PC-3 (cell line): ENCODE data around the gene TAL2. TPM values are rescaled to one million over a fixed set of nuclear protein-coding genes. Genes with fewer than 3 reads are reported as not detected.

ENCODE experiments used
- ATAC-seq: fragments of 200-7000 bp; cut with Tn5 transposase; 2 replicates; pipeline ENCODE4 v1.9.1; 2020; ENCODE audit warnings: mild to moderate bottlenecking, moderate library complexity
- BruUV-seq: library from RNA; stranded (reverse); fragments of 400-500 nt; replicated peaks from 2 replicates; lab custom pipeline; 2021; lab: Mats Ljungman, UMichigan
- CTCF ChIA-PET: fragments of 300-600 bp; sonication (Branson Sonifier 250); formaldehyde crosslinking; loops from one replicate; lab custom pipeline; 2022; ENCODE audit warnings: antibody characterized with exemption; lab: Charles Lee
- POLR2A ChIA-PET: fragments of 300-600 bp; sonication (Branson Sonifier 250); formaldehyde crosslinking; loops from one replicate; lab custom pipeline; 2022; ENCODE audit warnings: antibody characterized with exemption; ENCODE audit not compliant: unreplicated experiment; lab: Charles Lee
- DNase-seq: peaks from one replicate; pipeline ENCODE4 v3.0.0-alpha.2; 2015
- H2AFZ ChIP-seq: fragments of 300-600 bp; sonication (generic); 2 replicates; pipeline ENCODE4 v1.6.0; 2016; ENCODE audit warnings: antibody characterized with exemption, low read length
- H3F3A ChIP-seq: fragments of 300-600 bp; sonication (generic); one replicate; pipeline ENCODE4 v1.6.0; 2017; ENCODE audit warnings: antibody characterized with exemption, low read length, control low read depth, mild to moderate bottlenecking; ENCODE audit not compliant: unreplicated experiment
- H3K27ac ChIP-seq: fragments of 300-600 bp; sonication (generic); 2 replicates; pipeline ENCODE4 v1.5.1; 2016; ENCODE audit warnings: mild to moderate bottlenecking, low read length
- H3K27me3 ChIP-seq: fragments of 300-600 bp; sonication (generic); 2 replicates; pipeline ENCODE4 v1.6.1; 2016; ENCODE audit warnings: low read length, mixed read lengths
- H3K36me3 ChIP-seq: fragments of 300-600 bp; sonication (generic); 2 replicates; pipeline ENCODE4 v1.6.1; 2016; ENCODE audit warnings: low read depth, mixed run types, low read length, mixed read lengths
- H3K4me1 ChIP-seq: fragments of 300-600 bp; sonication (generic); 2 replicates; pipeline ENCODE4 v1.5.1; 2016; ENCODE audit warnings: low read length; ENCODE audit not compliant: insufficient read depth
- H3K4me2 ChIP-seq: fragments of 300-600 bp; sonication (generic); 2 replicates; pipeline ENCODE4 v1.6.0; 2016; ENCODE audit warnings: low read length
- H3K4me3 ChIP-seq: fragments of 300-600 bp; sonication (generic); 2 replicates; pipeline ENCODE4 v1.5.1; 2016; ENCODE audit warnings: mild to moderate bottlenecking, low read length, mixed read lengths
- H3K79me2 ChIP-seq: fragments of 300-600 bp; sonication (generic); 2 replicates; pipeline ENCODE4 v1.6.1; 2017; ENCODE audit warnings: low read length, mixed read lengths
- H3K9ac ChIP-seq: fragments of 300-600 bp; sonication (generic); 2 replicates; pipeline ENCODE4 v1.6.0; 2016; ENCODE audit warnings: mild to moderate bottlenecking, low read length
- H3K9me2 ChIP-seq: fragments of 300-600 bp; sonication (generic); replicated peaks from 2 replicates; pipeline ENCODE4 v1.6.1; 2016; ENCODE audit warnings: mixed run types, low read length, mixed read lengths
- H3K9me3 ChIP-seq: fragments of 300-600 bp; sonication (generic); 2 replicates; pipeline ENCODE4 v1.6.1; 2016; ENCODE audit warnings: low read length, mixed read lengths
- H4K20me1 ChIP-seq: fragments of 300-600 bp; sonication (generic); 2 replicates; pipeline ENCODE4 v1.6.1; 2016; ENCODE audit warnings: low read length, mixed read lengths
- EZH2 ChIP-seq: fragments of 300-600 bp; sonication (generic); IDR thresholded peaks from one replicate; pipeline ENCODE4 v1.6.1; 2017; ENCODE audit warnings: antibody characterized with exemption, mild to moderate bottlenecking, low read length; ENCODE audit not compliant: unreplicated experiment
- EZH2phosphoT487 ChIP-seq: fragments of 300-600 bp; sonication (generic); IDR thresholded peaks from 2 replicates; pipeline ENCODE4 v1.6.1; 2018; ENCODE audit warnings: mild to moderate bottlenecking, antibody characterized with exemption, low read length, borderline replicate concordance
- intact Hi-C: fragments of 100-400 bp; cut with micrococcal nuclease; formaldehyde crosslinking; loops from 2 replicates; pipeline ENCODE4 v1.9.0; 2023
- total RNA-seq: library from RNA; depleted of rRNA; stranded (reverse); fragments of >200 nt; gene quantifications from 2 replicates; pipeline ENCODE4 v1.2.3, GENCODE V29; 2014; rRNA removed
- TF ChIP-seq, protein P1 (sequence below): fragments of 300-600 bp; sonication (generic); conservative IDR thresholded peaks from 2 replicates; pipeline ENCODE4 v1.5.1; 2017; ENCODE audit warnings: antibody characterized with exemption, low read depth, mild to moderate bottlenecking, low read length

Gene TAL2
- total RNA-seq, 1 experiment from 2014 or later = not detected

DNA sequence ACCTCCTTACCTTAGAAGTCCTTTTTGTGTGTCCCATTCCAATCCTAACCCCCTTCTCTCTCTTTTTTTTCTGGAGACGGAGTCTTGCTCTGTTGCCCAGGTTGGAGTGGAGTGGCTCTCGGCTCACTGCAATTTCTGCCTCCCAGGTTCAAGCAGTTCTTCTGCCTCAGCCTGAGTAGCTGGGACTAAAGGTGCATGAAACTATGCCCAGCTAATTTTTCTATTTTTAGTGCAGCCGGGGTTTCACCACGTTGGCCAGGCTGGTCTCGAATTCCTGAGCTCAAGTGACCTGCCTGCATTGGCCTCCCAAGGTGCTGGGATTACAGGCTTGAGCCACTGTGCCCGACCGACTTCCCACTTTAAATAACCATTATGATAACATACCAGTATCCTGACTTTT is 49.6 kb downstream of the TAL2 start:
- CTCF ChIA-PET = no interaction called here
- ATAC-seq = no peak
- no peaks in the 10 kb centered on the region for H3K36me3 ChIP-seq

DNA sequence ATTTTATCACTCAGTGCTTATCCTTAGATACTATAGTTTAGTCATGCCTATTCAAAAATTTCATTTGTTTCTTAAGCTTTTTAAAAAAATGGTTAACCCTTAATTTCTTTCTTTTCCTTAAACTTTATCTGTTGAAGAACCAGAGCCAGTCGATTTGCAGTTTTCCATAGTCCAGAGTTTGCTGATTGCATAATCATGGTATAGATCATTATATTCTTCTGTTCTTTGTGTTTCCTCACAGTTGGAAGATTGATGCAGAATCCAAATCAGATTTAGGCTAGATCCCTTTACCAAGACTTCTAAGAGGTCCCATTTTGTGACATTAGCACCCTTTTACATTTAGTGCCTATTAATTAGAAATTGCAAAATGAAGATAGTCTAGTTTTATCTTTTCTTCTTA is 50.0 kb downstream of the TAL2 start:
- no peaks in the 10 kb centered on the region for H3K9me3 ChIP-seq
- H3K79me2 ChIP-seq = no peaks in the 10 kb centered on the region
- no peaks in the 10 kb centered on the region for H3K4me1 ChIP-seq
- CTCF ChIA-PET = no interaction called here
- intact Hi-C loops = no loop called here
- H3K4me3 ChIP-seq = no peak overlapping the region
- H3F3A ChIP-seq = no peaks in the 10 kb centered on the region
- POLR2A ChIA-PET = no interaction called here
- H3K36me3 ChIP-seq = no peaks in the 10 kb centered on the region
- no peak overlapping the region for H3K9ac ChIP-seq
- ATAC-seq (no peak), DNase-seq (no peak)
- H3K9me2 ChIP-seq = no peaks in the 10 kb centered on the region
- no peaks in the 10 kb centered on the region for H3K27me3 ChIP-seq
- H3K4me2 ChIP-seq = no peak overlapping the region
- no peaks in the 10 kb centered on the region for H4K20me1 ChIP-seq
- no TSS peak for BruUV-seq
- H3K27ac ChIP-seq = no peak overlapping the region
- H2AFZ ChIP-seq = no peak overlapping the region
- TF ChIP-seq, protein P1, sequence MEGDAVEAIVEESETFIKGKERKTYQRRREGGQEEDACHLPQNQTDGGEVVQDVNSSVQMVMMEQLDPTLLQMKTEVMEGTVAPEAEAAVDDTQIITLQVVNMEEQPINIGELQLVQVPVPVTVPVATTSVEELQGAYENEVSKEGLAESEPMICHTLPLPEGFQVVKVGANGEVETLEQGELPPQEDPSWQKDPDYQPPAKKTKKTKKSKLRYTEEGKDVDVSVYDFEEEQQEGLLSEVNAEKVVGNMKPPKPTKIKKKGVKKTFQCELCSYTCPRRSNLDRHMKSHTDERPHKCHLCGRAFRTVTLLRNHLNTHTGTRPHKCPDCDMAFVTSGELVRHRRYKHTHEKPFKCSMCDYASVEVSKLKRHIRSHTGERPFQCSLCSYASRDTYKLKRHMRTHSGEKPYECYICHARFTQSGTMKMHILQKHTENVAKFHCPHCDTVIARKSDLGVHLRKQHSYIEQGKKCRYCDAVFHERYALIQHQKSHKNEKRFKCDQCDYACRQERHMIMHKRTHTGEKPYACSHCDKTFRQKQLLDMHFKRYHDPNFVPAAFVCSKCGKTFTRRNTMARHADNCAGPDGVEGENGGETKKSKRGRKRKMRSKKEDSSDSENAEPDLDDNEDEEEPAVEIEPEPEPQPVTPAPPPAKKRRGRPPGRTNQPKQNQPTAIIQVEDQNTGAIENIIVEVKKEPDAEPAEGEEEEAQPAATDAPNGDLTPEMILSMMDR = no peak
- TF ChIP-seq EZH2 = no peak
- TF ChIP-seq EZH2phosphoT487 = no peak

More for the DNA sequence above, 49.6 kb downstream of the TAL2 start:
- Histone ChIP-seq H3K4me2 (no peak overlapping the region), H2AFZ (no peak overlapping the region), H3K9me2 (no peaks in the 10 kb centered on the region), H3K27ac (no peak overlapping the region), H3F3A (no peaks in the 10 kb centered on the region), H3K4me3 (no peak overlapping the region), H3K27me3 (no peaks in the 10 kb centered on the region), H3K79me2 (no peaks in the 10 kb centered on the region), H3K9ac (no peak overlapping the region), H3K9me3 (no peaks in the 10 kb centered on the region), H4K20me1 (no peaks in the 10 kb centered on the region), H3K4me1 (no peaks in the 10 kb centered on the region)
- intact Hi-C loops = no loop called here
- POLR2A ChIA-PET = no interaction called here
- DNase-seq = no peak
- no TSS peak for BruUV-seq
- TF ChIP-seq EZH2phosphoT487 = no peak
- TF ChIP-seq, protein P1 = no peak
- TF ChIP-seq EZH2 = no peak

Other genes starting within 250 kb of the TAL2 start
- gene FSD1L, start 214.4 kb upstream of the TAL2 start, total RNA-seq = 1.7 and 2.1 TPM in 2 replicates
- gene FKTN, start 104.3 kb upstream of the TAL2 start, total RNA-seq = 9.0 and 9.2 TPM in 2 replicates
- gene TMEM38B, start 32.1 kb downstream of the TAL2 start, total RNA-seq = 13.3 and 16.0 TPM in 2 replicates